HG03139 (cell line): ENCODE data around the gene PRIMA1.

Experiments used
- ATAC-seq: cut with Tn5 transposase; IDR thresholded peaks from one replicate; pipeline ENCODE4 v1.9.1; 2021; ENCODE audit not compliant: unreplicated experiment

PRIMA1 gene

DNA sequence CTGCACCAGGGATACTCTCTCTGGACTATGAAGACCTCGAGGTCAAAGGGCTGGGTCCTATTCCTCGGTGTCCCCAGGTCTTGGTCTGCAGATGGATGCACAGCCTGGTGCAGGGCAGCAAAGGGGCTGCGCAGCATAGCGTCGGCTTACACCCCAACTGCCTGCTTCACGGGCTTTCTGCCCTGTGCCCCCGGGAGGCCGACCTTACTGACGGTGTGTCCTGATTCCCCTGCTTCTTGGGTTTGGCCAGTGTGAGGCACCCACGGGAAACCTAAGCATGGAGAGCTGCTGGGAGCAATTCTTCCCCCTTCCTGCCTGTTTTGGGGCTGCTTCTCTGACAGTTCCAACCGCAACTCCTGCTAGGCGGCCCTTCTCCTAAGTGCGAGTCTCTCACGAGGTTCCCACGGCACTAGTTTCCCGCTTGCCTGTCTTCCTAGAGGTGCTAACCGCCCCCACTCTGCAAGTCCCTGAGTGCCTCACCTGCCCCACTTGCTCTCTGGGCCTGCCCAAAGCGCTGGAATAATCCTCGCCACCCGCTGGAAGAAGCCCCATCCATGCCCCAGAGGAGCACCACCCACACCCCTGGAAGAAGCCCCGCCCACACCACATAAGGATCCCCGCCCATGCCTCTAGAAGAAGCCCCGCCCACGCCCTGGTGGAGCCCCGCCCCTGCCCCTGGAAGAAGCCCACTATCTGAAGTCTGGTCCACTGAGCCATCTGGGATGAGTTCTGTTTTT lies 54.0 kb downstream of the PRIMA1 start:
- no peak for ATAC-seq

DNA sequence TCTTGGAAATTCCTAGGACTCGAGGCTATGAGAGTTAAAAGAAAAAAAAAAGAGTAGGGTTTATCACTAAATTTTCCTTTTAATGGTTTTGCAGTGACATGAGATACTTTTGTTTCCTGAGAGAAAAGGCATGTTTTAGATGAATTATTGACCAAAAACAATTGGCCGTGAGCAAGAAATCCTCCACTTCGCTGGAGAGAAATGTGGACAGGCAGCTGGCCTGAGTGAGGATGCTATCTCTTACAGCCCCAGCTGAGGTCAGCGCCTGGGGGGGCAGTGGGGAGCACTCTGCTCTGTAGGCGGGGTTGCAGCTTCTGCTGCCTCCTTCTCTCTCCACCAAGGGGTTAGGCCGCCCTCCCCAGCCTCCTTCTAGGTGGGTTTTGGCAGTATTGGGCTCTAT lies 54.7 kb downstream of the PRIMA1 start:
- ATAC-seq, result no peak

DNA sequence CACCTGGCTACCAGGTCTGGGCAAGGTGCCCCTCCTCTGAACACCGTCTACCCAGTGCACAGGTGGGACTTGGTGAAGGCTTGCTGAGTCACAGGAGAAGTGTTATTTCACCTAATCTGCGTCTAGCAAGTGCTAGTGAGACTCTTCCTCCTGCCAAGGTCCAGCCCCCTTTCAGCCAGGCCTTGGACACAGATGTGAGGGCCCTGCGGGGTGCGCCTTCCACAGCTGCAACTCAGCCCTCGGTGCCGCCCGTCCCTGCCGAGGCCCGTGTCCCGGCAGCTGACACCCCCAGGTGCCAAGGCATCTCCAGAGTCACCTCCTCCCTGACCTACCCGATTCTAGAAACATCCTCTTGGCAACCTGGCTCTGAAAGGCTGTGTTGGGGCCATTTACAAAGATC lies 55.1 kb downstream of the PRIMA1 start:
- no peak for ATAC-seq

DNA sequence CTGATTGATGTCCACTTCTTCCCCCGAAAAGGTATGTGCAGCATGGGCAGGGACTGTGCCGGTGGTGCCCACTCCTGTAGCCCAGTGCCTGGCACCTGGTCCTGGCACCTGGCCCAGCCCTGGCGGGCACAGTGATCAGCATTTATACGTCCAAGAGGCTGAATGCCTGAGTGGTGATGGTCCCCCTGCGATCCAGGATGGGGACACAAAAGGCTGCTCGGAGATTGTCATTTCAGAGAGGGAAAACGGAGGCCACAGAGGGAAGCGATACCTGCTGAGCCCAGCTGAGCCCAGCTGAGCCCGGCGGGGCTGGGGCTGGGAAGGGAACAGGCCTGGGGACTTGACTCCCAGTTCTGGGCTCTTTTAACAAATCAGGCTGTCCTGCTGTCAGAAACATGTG lies 55.8 kb downstream of the PRIMA1 start:
- no peak for ATAC-seq

DNA sequence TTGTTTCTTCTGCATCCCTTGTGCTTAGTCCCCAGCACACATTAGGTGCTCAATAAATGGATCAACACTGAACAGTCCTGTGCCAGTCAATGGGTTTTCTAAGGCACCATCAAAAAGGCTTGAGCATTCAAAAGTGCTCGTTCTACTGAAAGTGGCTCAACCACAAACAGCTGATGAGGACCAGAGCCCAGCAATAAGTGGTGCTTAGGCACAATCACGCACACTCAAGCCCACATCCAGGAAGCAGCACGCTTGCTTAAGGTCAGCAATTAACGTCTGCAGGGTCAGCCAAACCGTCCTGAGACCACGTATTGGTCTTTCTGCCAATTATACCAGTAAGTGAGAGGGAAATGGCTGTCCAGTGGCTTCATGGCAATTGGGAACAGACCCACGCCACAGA lies 56.5 kb downstream of the PRIMA1 start:
- no peak for ATAC-seq

DNA sequence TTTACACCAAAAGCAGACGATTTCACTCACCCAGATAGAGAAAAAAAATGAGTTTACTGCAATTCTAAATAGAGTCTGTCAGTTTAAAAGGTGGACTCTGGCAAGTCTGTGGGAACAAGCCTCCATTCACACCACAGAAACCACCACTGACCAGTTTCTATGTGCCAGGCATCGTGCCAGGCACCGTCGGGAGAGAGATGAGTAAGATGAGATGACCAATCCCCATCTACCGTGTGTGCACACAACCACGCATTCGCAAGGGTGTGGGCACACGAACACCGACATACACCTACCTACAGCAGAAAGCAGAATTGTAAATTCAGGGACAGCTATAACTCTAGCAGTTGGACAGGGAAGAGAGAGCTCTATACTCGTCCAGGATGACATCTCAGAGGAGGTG lies 58.3 kb downstream of the PRIMA1 start:
- ATAC-seq, result no peak

DNA sequence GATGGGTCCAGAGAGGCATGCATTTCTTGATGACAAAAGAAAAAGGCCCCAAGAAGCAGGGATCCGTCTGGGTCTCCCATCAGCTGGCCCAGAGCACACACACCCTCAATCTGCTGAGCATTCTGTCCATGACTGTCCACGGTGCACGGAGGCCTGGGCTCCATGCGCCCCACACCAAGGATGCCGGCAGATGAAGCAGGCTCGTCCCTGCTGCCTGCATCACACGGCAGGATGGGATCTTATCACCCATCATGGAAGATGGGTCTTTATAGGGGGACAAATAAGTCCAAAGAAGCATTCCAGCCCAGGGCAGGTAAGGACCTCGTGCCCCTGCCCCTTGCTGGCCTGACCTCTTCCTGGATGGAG lies 59.7 kb downstream of the PRIMA1 start:
- ATAC-seq, result no peak

DNA sequence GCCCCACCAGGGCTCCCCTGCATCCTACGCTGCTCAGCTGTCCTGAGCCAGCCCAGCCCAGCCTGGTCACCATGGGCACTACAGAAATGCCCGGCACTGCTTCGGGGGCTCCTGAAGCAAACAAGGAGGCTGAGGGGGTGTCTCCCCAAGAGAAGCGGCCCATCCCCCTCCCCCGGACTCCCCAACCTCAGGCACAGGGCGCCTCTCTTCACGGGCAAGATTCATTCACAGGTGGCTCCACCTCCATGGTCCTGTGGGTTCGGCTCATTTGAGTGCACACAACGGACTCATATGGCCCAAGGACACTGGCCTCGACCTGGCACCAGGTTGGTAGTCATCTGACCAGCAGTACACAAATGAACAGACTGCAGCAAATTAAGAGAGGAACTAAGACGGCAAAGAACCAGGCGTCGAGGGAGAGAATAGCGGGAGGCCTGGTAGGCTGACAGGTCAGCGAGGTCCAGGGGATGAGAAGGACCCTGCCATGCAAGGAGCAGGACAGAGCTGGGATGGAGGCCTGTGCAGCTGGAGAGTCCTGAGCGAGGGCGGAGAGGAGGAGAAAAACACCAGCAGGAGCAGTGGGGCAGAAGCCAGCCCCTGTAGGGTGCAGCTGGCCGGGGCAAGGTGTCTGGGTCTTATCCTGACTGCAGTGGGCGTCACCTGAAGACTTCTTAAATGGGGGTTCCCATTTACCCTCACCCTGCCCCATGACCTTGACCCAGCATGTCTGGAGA lies 60.2 kb downstream of the PRIMA1 start:
- ATAC-seq, result no peak

DNA sequence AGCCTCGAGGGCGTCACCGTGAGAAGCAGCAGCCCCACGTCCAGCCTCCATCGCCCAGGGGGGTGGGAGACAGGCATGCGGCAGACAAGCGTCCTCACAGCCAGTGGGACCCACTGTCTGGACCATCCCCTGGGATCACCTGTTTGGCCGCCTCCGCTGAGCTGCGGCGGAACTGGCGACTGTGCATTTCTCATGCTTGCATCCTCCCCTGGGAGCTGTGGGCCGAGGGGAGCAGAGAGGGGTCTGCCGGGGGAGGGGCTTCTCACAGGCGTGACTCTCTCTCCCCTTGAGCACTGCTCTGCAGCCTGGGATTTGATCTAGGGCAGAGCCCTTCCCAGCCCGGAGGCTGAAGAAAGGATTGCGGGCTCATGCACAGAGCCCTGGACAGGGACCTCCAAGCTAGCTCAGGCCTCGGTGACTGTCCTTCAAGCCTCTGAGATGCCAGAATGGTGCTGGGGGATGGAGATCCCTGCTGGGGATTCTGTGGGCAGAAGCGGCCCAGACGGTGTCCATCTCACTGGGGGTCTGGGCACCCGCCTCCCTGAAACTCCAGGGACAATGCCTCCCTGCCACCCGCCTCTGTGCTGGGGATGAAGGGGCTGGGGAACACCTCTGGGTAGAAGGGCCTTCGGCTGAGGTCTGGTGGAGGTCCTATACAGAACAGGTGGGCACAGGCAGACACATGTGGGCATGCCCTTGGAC lies 61.1 kb downstream of the PRIMA1 start:
- no peak for ATAC-seq

DNA sequence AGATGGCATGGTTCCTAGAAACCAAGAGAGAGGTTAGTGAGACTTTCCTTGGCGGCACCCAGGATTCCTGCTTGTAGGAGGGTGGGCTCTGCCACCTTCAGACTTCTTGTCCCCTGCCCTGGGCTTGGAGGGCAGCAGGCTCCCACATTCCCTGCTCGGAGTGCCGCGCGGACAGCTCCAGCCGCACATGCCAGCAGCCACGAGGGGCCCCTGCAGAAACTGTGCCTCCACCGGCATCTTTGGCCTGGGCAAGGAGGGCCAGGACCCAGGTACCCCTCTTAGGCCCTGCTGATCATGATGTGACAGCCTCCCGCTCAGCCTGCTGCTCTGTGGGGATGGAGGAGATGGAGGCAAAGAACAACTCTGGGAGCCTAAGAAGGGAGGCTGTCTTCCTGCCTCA lies 62.3 kb downstream of the PRIMA1 start:
- ATAC-seq, result no peak

DNA sequence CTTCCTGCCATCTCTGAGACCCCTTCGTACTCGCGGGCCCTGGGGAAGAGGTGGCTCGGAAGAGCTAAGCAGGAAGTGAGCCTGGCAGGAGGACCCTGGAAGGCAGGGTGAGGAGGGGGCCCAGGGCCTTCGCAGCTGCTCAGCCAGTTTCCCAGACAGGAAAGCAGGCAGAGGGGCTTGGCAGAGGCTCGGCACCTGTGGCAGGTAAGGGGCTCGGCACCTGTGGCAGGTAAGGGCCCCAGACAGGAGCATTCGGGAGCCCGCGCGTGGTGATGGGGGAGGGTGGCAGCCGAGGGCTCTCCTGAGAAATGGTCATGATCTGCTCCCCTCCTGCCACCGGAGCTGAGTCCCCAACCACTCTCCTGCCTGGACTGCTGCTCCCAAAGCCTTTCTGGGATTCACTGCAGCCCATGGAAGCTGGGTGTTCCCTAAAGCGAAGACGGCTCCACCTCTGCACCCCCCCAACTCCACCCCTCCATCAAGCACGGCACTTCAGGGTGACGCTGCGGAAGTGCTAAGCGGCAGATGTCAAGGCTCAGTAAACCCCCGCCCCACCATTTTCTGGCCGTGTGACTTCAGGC lies 63.2 kb downstream of the PRIMA1 start:
- no peak for ATAC-seq

DNA sequence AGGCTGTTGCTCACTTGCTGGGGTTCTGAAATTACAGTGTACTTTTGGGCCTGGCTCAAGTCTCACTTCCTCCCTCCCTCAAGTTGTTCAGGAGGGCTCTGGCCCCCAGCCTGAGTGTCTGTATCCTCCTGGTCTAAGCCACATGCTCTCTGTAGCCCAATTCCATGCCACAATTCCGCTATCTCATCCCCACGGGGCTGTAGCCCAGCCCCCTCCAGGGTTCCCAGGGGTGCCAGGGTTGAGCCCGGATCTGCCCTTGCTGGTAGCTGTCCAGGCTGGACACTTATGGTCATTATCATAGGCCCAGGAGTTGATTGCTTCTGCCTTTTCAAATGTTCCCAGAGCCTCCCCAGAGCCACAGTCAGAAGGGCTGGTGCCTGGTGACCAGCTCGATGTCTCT lies 65.3 kb downstream of the PRIMA1 start:
- ATAC-seq, result no peak

DNA sequence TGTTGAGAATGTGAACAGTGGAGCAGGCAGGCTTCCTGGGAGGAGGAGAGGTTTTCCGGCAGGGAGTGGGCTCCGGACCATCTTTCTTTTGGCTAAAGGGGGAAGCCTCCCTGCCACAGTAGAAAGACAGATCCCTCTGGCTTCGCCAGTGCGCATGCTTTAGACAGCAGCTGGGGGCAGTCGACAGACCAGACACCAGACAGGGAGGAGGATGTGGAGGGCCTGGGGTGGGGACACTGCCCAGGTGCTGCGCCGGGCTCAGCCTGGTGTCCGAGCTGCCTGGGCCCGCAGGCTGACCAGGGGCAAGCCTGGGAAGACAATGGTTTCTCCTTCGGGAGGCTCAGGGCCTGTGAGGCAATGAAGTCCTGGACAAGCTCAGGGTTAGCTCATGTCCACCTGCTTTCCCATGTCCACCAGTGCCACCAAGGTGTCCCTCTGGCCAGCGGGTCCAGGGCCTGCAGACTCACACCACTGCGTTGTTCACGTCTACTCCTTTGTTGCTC lies 67.3 kb downstream of the PRIMA1 start:
- ATAC-seq, result no peak

DNA sequence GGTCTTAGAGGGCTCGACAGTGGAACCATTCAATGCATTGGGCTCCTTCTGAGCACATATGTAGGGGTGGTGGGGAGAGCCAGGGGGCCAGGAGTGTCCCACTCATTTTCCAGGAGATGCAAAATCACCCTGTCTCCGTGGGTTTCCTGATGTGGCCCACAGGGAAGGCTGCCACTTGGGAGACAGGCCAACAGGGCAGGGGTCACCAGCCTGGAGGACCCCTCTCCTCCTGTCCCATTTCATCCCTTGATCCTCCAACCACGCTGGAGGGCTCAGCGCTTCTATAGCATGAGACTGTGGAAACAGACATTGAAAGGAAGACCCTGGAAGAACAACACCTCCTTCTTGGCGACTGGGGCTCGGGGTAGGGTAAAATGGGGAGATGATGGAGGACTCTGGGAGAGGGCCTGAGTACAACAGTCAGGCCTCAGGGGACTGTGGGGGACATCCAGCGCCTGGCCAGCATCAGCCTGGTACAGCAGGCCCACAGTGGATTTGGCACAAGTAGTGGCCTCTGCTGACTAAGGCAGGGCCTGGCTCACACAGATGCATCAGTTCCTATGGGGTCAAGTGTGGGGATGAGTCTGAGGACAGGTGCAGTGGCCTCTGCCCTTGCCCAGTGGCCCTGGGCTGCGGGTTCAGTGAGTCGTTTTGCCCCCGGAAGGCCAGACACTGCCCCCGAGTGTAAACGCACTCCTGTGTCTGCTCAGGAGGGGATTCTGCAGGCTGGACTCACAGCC lies 68.0 kb downstream of the PRIMA1 start:
- ATAC-seq, result no peak

DNA sequence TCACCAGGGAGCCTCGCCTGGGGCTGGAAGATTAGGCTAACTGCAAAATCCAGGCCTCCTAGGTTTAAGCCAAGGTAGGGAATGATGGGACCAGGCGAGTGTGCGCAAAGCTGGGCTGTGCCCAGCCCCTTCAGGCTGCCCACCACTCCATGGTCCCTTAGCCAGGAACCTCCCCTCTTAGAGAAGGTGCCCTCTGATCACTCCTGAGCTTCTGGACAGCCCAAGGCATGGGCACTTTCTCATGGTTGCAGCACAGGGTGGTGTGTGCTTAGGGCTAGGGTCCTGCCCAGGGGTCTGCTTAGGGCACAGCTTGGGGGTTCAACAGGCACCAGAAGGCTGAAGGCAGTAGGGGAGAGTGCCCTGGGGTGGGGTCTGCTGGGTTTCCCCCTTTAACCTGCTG lies 69.0 kb downstream of the PRIMA1 start:
- no peak for ATAC-seq

DNA sequence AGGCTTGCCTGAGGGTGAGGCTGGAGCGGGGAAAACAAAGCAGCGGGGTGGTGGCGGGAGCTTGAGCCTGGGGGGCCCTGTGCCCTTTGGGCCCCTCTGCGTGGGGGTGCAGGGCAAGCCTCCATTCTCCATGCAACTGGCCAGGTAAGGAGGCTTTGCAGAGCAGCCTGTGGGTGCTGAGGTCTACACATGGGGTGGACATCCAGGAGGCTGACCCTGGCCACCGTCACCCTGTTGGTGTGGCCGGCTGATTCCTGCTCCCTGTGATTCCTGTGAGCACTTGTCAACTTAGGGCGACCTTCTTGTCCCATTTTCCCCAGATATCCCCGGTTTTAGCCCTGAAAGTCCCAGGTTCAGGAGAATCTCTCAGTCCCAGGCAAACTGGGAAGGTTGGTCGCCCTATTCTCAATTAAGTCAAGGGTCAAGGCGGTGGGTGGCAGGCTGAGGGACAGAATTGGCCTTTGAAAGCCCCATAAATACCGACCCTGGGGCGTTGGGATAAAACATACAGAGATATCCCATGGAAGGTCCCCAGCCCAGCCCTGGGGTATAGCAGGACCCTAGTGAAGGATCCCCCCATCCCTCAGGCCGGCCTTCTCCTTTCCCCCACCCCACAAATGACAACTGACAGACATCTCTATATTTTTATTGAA lies 70.5 kb downstream of the PRIMA1 start:
- no peak for ATAC-seq

DNA sequence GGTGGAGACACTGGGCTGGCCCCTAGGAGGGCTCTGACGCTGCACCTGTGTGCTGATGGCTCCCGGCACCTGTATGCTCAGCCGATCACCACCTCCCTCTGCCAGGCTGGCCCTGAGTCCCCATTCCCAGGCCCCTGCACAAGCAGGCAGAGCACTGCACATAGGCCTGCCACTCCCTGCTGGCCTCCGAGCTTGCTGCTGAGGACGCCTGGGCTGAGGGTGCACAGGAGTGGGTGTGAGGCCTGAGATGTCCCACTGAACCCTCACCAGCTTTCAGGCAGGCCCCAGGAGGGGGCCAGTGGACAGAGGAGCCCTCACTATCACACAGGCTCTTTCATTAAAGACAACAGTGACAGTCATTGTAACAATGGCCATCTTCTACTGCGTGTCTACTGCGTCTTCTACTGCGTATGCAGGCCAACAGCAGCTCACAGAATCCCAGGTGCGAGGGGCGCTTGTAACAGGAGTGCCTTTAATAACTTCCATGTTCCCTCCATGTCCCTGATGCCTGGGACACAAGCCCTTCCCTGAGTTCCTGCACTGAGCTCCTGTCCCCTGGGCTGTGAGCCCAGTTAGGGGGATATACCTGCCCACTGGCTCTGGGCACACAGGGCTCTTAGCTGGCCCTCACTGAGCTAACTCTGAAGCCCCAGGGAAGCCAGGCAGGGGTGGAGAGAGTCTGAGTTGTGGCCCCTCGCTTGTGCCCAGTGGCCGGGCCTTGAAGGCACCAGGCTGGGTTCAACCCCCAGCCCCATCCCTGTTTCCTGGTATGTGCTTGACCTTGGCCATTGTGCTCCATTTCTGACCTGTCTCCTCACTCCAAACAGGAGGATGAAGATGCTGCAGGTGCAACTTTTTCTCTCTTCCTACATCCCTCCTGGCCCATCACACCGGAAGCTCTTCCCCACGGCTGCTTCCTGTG lies 71.3 kb downstream of the PRIMA1 start:
- no peak for ATAC-seq

DNA sequence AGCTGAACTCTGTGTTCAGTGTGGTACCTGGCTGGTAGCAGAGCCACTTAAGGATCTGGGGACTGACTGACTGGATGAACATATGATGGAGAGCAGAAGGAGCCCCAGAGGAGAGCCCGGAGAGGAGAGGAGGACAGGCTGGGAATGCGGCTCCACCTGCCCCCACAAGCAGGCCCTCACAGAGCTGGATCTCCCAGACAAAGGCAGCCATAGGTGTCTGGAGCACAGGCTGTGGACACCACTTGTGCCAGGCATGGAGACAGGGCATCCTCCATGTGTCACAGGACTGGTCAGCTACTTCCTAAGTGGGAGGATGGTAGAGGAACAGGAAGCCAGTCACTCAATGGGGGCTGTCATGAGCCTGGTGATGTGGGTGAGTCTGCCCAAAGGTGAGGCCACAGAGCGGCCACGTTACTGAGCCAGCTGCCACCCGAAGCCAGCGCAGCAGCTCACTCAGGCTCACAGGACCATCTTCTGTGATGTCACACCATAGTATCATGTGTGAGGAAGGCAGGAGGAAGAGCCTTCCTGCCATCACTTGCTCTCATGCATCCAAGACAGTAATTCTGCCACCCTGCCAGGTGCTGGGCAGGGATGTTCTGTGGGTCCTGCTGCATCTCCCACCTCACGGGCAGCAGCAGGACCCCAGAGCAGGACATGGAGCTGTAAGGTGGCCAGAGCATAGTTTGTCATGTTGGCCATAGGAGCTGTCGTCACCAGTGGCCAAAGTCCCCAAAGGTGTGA lies 72.1 kb downstream of the PRIMA1 start:
- no peak for ATAC-seq
